NCI-H345 treated with DMSO at 0.1 percent for 48 hours (cell line): ENCODE measurements around the gene GEMIN2.
A peak's percentile ranks its signal among the peaks of the same experiment; 100 is the strongest.
"Not testable (repeated sequence)": the region's sequence is repeated elsewhere in the genome, so short reads cannot be mapped to it uniquely, and the experiment has no call there.

Experiments used
- DNase-seq: peaks from one replicate; lab custom pipeline; 2025; ENCODE audit not compliant: unreplicated experiment; lab: John Stamatoyannopoulos, UW

Gene GEMIN2

GRCh38 chr14:39109893-39110715 lies 4.0 kb upstream of the GEMIN2 start:
- DNase-seq: no peak

DNA sequence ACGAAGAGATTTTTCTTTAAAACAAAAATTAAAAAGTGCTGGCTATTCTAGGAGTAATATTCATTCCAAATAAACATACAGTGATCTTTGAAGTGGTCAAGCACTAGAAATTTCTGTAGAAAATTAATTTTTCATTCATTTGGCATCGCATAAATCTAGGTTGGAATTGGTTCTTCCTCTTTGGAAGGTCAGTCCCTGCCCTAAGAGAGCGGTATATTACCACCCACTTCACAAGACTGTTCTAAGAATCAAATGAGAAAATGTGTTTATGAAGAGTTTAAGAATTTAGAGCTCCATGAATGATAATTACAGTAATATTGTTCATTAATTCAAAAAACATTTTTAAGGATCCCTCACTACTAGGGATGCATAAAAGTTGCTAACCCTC lies 444 bp upstream of the GEMIN2 start:
- DNase-seq: peak; percentile 56

DNA sequence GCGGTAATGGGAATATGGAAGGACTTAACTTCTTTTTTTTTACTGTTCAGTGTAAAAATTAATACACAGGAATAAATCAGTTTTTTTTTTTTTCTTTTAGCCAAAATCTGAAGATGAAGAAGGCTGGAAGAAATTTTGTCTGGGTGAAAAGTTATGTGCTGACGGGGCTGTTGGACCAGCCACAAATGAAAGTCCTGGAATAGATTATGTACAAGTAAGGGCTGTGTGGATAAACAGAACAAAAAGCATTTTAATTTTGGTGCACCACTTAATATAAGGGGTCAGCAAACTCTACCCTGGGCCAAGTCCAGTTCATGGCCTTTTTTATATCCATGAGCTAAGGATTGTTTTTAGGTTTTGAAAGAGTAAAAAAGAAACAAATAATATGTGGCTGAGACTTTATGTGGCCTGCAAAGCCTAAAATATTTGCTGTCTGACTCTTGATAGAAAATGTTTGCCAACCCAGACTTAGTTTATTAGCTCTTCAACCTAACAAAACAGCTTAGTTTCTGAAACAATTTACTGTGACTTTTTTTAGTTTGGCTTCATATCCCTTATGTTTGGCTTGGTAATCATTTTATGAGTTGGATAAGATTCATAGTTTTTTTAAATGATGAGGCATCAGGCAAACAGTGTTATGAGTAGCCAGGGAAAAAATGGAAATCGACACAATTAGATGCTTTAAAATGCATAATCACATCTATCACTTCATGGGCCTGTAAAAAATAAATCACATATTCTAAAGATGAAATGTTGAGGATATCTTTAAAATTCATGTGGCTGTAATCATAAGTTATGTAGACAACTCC lies 8.4 kb downstream of the GEMIN2 start:
- no peak for DNase-seq

DNA sequence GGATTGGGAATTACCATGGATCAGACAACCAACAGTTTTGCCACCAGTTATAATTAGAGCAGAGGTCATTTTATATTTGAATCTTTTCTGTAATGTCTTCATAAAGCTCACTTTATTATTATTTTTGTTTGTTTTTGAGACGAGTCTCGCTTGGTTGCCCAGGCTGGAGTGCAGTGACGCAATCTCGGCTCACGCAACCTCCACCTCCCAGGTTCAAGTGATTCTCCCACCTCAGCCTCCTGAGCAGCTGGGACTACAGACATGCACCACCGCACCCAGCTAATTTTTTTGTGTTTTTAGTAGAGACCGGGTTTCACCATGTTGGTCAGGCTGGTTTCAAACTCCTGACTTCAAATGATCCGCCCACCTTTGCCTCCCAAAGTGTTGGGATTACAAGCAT lies 23.7 kb downstream of the GEMIN2 start:
- not testable (repeated sequence) for DNase-seq

- no peak for DNase-seq
These were observed 24.3 kb downstream of the GEMIN2 start for GRCh38 chr14:39138440-39138839.

- no peak for DNase-seq
These were observed 26.0 kb downstream of the GEMIN2 start for GRCh38 chr14:39140170-39140569.

DNA sequence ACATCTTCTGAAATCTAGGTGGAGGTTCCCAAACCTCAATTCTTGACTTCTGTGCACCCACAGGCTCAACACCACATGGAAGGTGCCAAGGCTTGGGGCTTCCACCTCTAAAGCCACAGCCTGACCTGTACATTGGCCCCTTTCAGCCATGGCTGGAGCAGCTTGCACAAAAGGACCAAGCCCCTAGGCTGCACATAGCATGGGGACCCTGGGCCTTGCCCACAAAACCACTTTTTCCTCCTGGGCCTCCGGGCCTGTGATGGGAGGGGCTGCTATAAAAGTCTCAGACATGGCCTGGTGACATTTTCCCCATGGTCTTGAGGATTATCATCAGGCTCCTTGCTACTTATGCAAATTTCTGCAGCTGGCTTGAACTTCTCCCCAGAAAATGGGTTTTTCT lies 27.5 kb downstream of the GEMIN2 start:
- DNase-seq: not testable (repeated sequence)

GRCh38 chr14:39143226-39143625 lies 29.1 kb downstream of the GEMIN2 start:
- DNase-seq: not testable (repeated sequence)

DNA sequence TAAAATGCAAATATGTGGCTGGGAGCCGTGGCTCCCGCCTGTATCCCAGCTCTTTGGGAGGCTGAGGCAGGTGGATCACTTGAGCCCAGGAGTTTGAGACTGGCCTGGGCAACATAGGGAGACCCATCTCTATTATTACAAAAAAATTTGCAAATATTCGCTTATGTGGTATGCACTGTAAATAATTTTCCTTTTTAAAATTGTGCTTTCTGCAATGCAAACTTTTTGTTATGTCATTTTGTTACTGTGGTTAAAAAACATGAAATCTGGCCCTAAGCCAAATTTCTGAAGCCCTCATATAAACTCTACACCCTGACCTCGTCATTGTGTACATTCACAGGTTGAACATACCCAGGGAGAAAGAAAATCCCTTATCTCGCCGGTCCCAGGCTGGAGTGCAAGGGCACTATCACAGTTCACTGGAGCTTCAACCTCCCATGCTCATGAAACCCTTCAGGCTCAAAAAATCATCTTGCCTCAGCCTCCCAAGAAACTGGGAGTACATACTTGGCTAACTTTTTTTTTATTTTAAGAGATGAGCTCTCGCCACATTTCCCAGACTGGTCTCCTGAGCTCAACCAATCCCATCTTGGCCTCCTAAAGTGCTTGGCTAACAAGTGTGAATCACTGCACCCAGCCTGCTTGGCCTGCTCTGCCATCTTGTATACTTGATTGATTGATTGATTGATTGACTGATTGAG lies 31.3 kb downstream of the GEMIN2 start:
- no peak for DNase-seq

- DNase-seq: no peak
These were observed 40.6 kb downstream of the GEMIN2 start for GRCh38 chr14:39154594-39155189.

- no peak for DNase-seq
These were observed 43.4 kb downstream of the GEMIN2 start for GRCh38 chr14:39157491-39157890.

GRCh38 chr14:39158222-39158858 lies 44.2 kb downstream of the GEMIN2 start:
- DNase-seq: no peak

GRCh38 chr14:39160494-39160893 lies 46.4 kb downstream of the GEMIN2 start:
- no peak for DNase-seq

DNA sequence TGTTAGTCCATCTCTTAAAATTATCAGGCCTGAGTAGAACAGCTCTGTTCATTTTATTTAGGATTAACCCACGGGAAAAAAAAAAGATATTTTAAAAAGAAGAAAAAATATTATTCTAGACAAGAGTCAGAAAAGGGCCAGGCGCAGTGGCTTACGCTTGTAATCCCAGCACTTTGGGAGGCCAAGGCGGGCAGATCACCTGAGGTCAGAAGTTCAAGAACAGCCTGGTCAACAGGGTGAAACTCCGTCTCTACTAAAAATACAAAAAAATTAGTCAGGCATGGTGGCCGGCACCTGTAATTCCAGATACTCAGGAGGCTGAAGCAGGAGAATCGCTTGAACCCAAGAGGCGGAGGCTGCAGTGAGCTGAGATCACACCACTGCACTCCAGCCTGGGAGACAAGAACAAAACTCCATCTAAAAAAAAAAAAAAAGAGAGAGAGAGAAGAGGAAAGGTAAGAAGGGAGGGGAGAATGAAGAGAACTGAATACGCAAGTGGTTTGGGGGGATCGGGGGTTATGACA lies 53.7 kb downstream of the GEMIN2 start:
- DNase-seq: not testable (repeated sequence)

- DNase-seq: no peak
These were observed 54.5 kb downstream of the GEMIN2 start for GRCh38 chr14:39168591-39168990.

- peak; percentile 13 for DNase-seq
These were observed 55.4 kb downstream of the GEMIN2 start for GRCh38 chr14:39169541-39169900.

GRCh38 chr14:39173198-39173597 lies 59.1 kb downstream of the GEMIN2 start:
- DNase-seq: no peak

- peak; percentile 98 for DNase-seq
These were observed 60.7 kb downstream of the GEMIN2 start, which contains the start of gene PNN for GRCh38 chr14:39174560-39175444. Gene PNN (plus strand): TSS chr14:39175254. CDS start chr14:39175280, 26 bp downstream.
